ENCODE results near the gene DKKL1.
A peak's percentile ranks its signal among the peaks of the same experiment; 100 is the strongest.

The DKKL1 gene

GRCh38 chr19:49403404-49404187, 39.9 kb downstream of the DKKL1 start:
- peak overlapping the region; percentile 39 for H3K27ac ChIP-seq
- CTCF ChIA-PET = interaction anchor here (0.7 kb wide), 1 partner anchor 12 kb away, joined by 3 read pairs; no protein-coding TSS in a partner anchor
- POLR2A ChIA-PET (ENCODE audit: low non-redundant PET) = no interaction called here
- DNase-seq (ENCODE audit: low spot score) = no peak
- TF ChIP-seq, protein P1, sequence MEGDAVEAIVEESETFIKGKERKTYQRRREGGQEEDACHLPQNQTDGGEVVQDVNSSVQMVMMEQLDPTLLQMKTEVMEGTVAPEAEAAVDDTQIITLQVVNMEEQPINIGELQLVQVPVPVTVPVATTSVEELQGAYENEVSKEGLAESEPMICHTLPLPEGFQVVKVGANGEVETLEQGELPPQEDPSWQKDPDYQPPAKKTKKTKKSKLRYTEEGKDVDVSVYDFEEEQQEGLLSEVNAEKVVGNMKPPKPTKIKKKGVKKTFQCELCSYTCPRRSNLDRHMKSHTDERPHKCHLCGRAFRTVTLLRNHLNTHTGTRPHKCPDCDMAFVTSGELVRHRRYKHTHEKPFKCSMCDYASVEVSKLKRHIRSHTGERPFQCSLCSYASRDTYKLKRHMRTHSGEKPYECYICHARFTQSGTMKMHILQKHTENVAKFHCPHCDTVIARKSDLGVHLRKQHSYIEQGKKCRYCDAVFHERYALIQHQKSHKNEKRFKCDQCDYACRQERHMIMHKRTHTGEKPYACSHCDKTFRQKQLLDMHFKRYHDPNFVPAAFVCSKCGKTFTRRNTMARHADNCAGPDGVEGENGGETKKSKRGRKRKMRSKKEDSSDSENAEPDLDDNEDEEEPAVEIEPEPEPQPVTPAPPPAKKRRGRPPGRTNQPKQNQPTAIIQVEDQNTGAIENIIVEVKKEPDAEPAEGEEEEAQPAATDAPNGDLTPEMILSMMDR (conservative IDR thresholded peaks at IDR 0.05; ENCODE audit: low read depth) = no peak

DNA sequence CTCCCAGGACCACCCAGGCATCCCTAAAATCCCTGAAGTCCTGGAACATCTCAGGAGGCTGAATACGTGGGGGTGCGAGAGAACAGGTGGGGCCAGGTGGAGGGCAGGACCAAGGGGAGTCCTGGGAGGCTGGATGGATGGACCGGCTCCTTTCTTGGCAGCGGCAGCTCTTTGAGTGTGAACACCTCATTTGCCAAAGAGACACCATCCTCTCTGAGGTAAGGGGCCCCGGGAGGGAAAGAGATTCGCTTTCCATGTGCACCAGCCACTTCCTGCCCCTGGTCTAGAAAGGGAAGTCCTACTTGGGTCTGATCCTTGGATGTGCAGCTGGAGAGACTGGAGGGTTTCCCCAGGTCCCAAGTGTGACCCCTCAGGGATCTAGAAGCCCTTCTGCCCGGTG, 43.4 kb downstream of the DKKL1 start:
- TF ChIP-seq, protein P1 (conservative IDR thresholded peaks at IDR 0.05; ENCODE audit: low read depth) = no peak
- CTCF ChIA-PET = interaction anchor here (0.7 kb wide), 1 partner anchor 19 kb away, joined by 3 read pairs; the partner anchor contains the start of gene KASH5
- POLR2A ChIA-PET (ENCODE audit: low non-redundant PET) = interaction anchor here (0.6 kb wide), 2 partner anchors 22 to 45 kb away, joined by 4 read pairs; no protein-coding TSS in a partner anchor
- no peak for DNase-seq (ENCODE audit: low spot score)
- H3K27ac ChIP-seq = no peak overlapping the region

GRCh38 chr19:49407482-49408015, 43.9 kb downstream of the DKKL1 start:
- ChIA-PET CTCF (no interaction called here), POLR2A (ENCODE audit: low non-redundant PET) (interaction anchor here (0.6 kb wide), 1 partner anchor 45 kb away, joined by 4 read pairs; no protein-coding TSS in a partner anchor)
- no peak for DNase-seq (ENCODE audit: low spot score)
- TF ChIP-seq, protein P1 (conservative IDR thresholded peaks at IDR 0.05; ENCODE audit: low read depth) = no peak
- H3K27ac ChIP-seq = no peak overlapping the region

GRCh38 chr19:49408816-49409440, 45.3 kb downstream of the DKKL1 start:
- POLR2A ChIA-PET (ENCODE audit: low non-redundant PET) = no interaction called here
- H3K27ac ChIP-seq = no peak overlapping the region
- DNase-seq (ENCODE audit: low spot score) = no peak
- TF ChIP-seq, protein P1 (conservative IDR thresholded peaks at IDR 0.05; ENCODE audit: low read depth) = no peak
- CTCF ChIA-PET = no interaction called here

DNA sequence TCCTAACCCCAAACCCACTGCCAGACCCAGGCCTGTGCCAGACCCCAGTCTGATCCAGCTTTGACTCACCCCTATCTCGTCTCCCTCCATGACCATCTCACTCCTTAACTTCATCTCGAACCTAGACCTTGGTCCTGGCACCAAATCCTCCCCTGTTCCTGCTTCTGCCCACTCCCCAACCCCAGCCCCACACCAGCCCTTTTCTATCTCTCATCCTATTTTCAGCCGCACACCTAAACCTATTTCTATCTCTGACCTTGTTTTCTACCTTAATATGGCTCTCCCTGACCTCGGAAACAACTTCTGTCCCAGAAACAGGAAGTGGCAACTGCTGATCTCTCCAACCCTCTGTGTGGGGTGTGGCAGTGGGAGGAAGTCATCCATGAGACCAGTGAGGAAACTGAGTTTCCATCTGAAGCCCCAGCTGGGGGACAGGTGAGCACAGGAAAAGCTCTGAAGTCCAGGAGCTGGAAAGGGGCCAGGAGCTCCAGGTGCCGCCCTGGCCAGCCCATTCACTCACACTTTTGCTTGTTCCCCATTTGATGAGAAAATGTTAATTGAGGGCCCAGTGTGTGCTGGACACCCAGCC, 45.9 kb downstream of the DKKL1 start:
- TF ChIP-seq, protein P1 (conservative IDR thresholded peaks at IDR 0.05; ENCODE audit: low read depth) = no peak
- ChIA-PET POLR2A (ENCODE audit: low non-redundant PET) (no interaction called here), CTCF (no interaction called here)

GRCh38 chr19:49411681-49412326, 48.1 kb downstream of the DKKL1 start:
- no peak for DNase-seq (ENCODE audit: low spot score)
- no peak overlapping the region for H3K27ac ChIP-seq
- TF ChIP-seq, protein P1 (conservative IDR thresholded peaks at IDR 0.05; ENCODE audit: low read depth) = no peak
- ChIA-PET POLR2A (ENCODE audit: low non-redundant PET) (no interaction called here), CTCF (interaction anchor here (0.6 kb wide), 1 partner anchor 22 kb away, joined by 5 read pairs; no protein-coding TSS in a partner anchor)

More for the DNA sequence above, 45.9 kb downstream of the DKKL1 start:
- DNase-seq (ENCODE audit: low spot score) = no peak
- no peak overlapping the region for H3K27ac ChIP-seq
